ENCODE results near the gene TLR1. TPM values are rescaled to one million over a fixed set of nuclear protein-coding genes. Genes with fewer than 3 reads are reported as not detected.

TLR1 gene
- total RNA-seq, 4 donors from 2014 or later, result 15.7 to 29.7 (median 22.8) TPM

DNA sequence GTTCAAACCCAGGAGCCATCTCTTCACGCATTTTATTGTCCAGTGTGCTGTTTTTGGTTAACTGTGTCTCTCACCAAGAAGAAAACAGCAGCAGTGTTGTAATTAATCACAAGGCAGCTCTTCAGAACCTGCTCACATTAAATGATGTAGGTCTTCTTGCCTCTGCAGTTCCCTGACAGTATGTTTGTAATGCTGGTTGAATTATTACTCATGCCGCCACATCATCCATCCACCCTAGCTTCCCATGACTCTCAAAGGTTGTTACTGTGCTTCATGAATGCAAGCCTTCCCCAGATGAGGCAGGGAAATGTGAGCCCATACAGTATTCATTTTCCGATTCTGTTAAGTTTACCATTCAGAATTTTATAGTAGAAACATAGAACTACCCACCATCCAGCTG lies 39.2 kb downstream of the TLR1 start:
- peaks cover 0 to 38% (median 7%) of the 10 kb centered on the region in 4 donors for H3K4me1 ChIP-seq
- WGBS, 2 donors, result 94 to 96% methylated on average over 3 of the region's 3 CpGs

DNA sequence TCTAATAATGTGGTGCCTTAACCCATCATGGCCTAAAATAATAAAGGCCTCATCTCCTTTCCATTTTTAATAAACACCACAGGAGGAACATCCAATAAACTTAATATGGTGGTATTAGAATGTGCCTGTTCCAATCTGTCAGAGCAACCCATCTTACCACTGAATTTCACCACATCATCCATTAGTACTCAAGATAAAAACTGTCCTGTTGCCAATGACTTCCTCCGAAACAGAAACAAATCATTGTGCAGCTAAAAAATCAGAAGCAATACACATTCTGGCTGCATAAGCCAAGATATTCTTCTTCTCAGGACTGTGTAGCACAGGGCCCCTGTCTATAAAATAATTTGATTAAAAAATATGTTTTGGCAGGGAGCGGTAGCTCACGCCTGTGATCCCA lies 40.3 kb downstream of the TLR1 start:
- Histone ChIP-seq H3K27ac (no peak overlapping the region), H3K36me3 (no peaks in the 10 kb centered on the region), H3K9me3 (no peaks in the 10 kb centered on the region), H3K4me1 (peaks cover 0 to 39% (median 9%) of the 10 kb centered on the region in 4 donors), H3K4me3 (no peak overlapping the region), H3K27me3 (no peaks in the 10 kb centered on the region)
- WGBS, 2 donors, result 65% methylated on average over 3 of the region's 3 CpGs
- DNase-seq (ENCODE audit: low spot score in 2 of 2), result no peak
- TF ChIP-seq, protein P1, sequence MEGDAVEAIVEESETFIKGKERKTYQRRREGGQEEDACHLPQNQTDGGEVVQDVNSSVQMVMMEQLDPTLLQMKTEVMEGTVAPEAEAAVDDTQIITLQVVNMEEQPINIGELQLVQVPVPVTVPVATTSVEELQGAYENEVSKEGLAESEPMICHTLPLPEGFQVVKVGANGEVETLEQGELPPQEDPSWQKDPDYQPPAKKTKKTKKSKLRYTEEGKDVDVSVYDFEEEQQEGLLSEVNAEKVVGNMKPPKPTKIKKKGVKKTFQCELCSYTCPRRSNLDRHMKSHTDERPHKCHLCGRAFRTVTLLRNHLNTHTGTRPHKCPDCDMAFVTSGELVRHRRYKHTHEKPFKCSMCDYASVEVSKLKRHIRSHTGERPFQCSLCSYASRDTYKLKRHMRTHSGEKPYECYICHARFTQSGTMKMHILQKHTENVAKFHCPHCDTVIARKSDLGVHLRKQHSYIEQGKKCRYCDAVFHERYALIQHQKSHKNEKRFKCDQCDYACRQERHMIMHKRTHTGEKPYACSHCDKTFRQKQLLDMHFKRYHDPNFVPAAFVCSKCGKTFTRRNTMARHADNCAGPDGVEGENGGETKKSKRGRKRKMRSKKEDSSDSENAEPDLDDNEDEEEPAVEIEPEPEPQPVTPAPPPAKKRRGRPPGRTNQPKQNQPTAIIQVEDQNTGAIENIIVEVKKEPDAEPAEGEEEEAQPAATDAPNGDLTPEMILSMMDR (IDR thresholded peaks at IDR 0.05), result no peak
- no peak for TF ChIP-seq EP300 (IDR thresholded peaks at IDR 0.05)
- no peak for TF ChIP-seq POLR2A (IDR thresholded peaks at IDR 0.05)

More for the DNA sequence above, 39.2 kb downstream of the TLR1 start:
- Histone ChIP-seq H3K27ac (no peak overlapping the region), H3K36me3 (no peaks in the 10 kb centered on the region), H3K27me3 (no peaks in the 10 kb centered on the region), H3K4me3 (no peak overlapping the region), H3K9me3 (no peaks in the 10 kb centered on the region)
- no peak for DNase-seq (ENCODE audit: low spot score in 2 of 2)
- TF ChIP-seq EP300 (IDR thresholded peaks at IDR 0.05), result no peak
- TF ChIP-seq, protein P1 (IDR thresholded peaks at IDR 0.05), result no peak
- no peak for TF ChIP-seq POLR2A (IDR thresholded peaks at IDR 0.05)

DNA sequence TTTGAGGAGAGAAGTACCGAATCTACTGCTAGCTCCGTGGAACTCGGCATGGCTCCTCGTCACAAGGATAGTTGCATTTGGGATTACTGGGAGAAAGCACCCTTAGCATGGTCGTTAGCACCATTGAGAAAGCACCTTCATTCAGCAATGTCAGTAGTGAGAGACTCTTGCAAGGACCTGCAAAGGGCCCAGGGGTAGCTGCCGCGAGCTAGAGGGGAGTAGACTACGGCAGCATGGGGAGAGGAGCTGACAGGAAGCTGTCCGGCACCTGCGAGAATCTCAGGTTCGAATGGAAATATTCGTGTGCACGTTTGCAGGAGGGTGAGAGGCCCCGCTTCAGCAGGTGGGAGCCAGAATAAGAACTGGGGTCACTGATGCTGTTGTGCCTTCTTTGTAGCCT lies 42.0 kb downstream of the TLR1 start:
- TF ChIP-seq, protein P1 (IDR thresholded peaks at IDR 0.05), result no peak
- no peak for TF ChIP-seq EP300 (IDR thresholded peaks at IDR 0.05)
- no peak for TF ChIP-seq POLR2A (IDR thresholded peaks at IDR 0.05)
- 89 to 90% methylated on average over 14 of the region's 14 CpGs for WGBS, 2 donors
- peak overlapping the region in 1 of 4 donors; percentile 65 for H3K27ac ChIP-seq
- no peaks in the 10 kb centered on the region for H3K27me3 ChIP-seq
- no peak overlapping the region for H3K4me3 ChIP-seq
- no peak for DNase-seq (ENCODE audit: low spot score in 2 of 2)
- H3K9me3 ChIP-seq, result no peaks in the 10 kb centered on the region
- no peaks in the 10 kb centered on the region for H3K36me3 ChIP-seq
- peaks cover 0 to 39% (median 19%) of the 10 kb centered on the region in 4 donors for H3K4me1 ChIP-seq

DNA sequence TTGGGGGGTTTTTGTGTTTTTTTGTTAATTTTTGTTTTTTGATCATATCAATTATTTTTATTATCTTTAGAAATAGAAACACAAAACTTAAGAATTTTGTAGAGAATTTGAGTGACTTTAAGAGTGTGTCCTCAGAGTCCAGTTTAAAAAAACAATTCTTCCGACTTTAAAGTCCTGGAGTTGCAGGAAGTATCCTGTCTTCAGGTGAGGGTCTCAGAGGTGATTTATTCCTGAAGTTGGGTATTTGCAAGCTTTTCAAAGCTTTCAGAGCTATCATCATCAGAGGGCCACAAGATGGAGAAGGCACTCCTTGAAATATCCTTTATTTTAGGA lies 44.8 kb downstream of the TLR1 start:
- H3K4me3 ChIP-seq, result no peak overlapping the region
- no peaks in the 10 kb centered on the region for H3K27me3 ChIP-seq
- H3K27ac ChIP-seq, result peak overlapping the region in 3 of 4 donors; percentile 51 to 90 (median 65)
- no peaks in the 10 kb centered on the region for H3K9me3 ChIP-seq
- no peak for TF ChIP-seq POLR2A (IDR thresholded peaks at IDR 0.05)
- no peak for TF ChIP-seq EP300 (IDR thresholded peaks at IDR 0.05)
- TF ChIP-seq, protein P1 (IDR thresholded peaks at IDR 0.05), result no peak
- DNase-seq (ENCODE audit: low spot score in 2 of 2), result no peak
- H3K36me3 ChIP-seq, result no peaks in the 10 kb centered on the region
- H3K4me1 ChIP-seq, result peaks cover 0 to 35% (median 19%) of the 10 kb centered on the region in 4 donors
- WGBS, 2 donors, result 46 to 72% methylated on average over 1 of the region's 1 CpG

DNA sequence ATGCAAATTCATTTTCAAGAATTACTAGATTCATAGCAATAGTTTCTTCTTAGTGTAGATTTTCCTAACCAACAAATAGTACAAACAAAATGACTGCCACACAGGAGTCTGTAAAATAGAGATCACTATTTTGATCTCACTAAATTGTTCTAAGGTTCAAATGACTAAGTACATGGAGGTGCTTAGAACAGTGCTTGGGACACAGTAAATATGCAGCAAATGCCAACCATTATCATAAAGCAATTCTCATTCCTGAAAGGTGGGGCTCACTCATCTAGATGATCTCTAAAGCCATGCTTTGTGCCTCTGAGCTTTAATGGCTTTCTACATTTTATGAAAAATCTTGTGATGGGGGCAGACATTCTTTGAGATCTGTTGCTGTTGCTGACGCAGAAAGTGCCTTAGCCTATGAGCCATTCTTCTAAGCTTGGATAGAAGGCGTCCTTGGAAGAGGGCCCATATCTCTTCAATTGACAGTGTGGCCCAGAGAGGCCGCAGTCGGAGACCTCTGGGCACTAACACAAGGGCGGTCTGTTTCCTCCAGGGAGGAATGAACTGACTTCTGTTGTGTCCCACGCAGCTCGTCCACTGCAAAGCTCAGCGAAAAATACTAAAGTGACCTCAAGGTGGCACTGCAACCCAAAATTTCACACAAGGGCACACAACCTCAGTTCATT lies 45.3 kb downstream of the TLR1 start:
- H3K4me1 ChIP-seq, result peaks cover 0 to 35% (median 19%) of the 10 kb centered on the region in 4 donors
- peak overlapping the region; percentile 65 to 90 (median 79) for H3K27ac ChIP-seq
- no peaks in the 10 kb centered on the region for H3K27me3 ChIP-seq
- WGBS, 2 donors, result 2 to 4% methylated on average over 8 of the region's 8 CpGs
- no peak overlapping the region for H3K4me3 ChIP-seq
- TF ChIP-seq EP300 (IDR thresholded peaks at IDR 0.05) (peak; percentile 62 to 92), POLR2A (IDR thresholded peaks at IDR 0.05) (peak in 1 of 2 donors; percentile 47)
- TF ChIP-seq, protein P1 (IDR thresholded peaks at IDR 0.05), result peak; percentile 70 to 83 (median 76)
- no peaks in the 10 kb centered on the region for H3K36me3 ChIP-seq
- peak; percentile 61 to 74 for DNase-seq (ENCODE audit: low spot score in 2 of 2)
- H3K9me3 ChIP-seq, result no peaks in the 10 kb centered on the region

All from tibial nerve (tissue), 4 donors.